ENCODE measurements around the gene SHBG. TPM values are rescaled to one million over a fixed set of nuclear protein-coding genes. Genes with fewer than 3 reads are reported as not detected.

The SHBG gene
- total RNA-seq, 1 experiment from 2014 or later, result not detected

- BruUV-seq (replicated peaks), result no TSS peak
- DNase-seq (ENCODE audit: low spot score), result no peak
- CTCF ChIA-PET, result no interaction called here
- no peaks in the 10 kb centered on the region for H3K9me3 ChIP-seq (ENCODE audit: low read depth, low read length, poor library complexity, severe bottlenecking)
- TF ChIP-seq CTCF (conservative IDR thresholded peaks at IDR 0.05; ENCODE audit: low read depth, low read length), result no peak
- no peak for TF ChIP-seq EZH2 (IDR thresholded peaks at IDR 0.05; ENCODE audit: borderline replicate concordance, low read depth, low read length, poor library complexity, severe bottlenecking)
- POLR2A ChIA-PET (ENCODE audit: low non-redundant PET), result no interaction called here
- H3K4me1 ChIP-seq (ENCODE audit: insufficient read depth, low read length, poor library complexity, severe bottlenecking), result no peaks in the 10 kb centered on the region
- peaks cover 14% of the 10 kb centered on the region for H3K27me3 ChIP-seq (replicated peaks; ENCODE audit: insufficient read depth, low read depth, low read length, poor library complexity)
- intact Hi-C loops (cut with micrococcal nuclease; ENCODE audit: unreplicated experiment), result no loop called here
- no peak overlapping the region for H3K27ac ChIP-seq (ENCODE audit: low read depth, low read length, poor library complexity, severe bottlenecking)
- no peaks in the 10 kb centered on the region for H3K36me3 ChIP-seq (ENCODE audit: insufficient read depth, low read length, poor library complexity, severe bottlenecking)
- H3K4me3 ChIP-seq (ENCODE audit: low read depth, low read length, poor library complexity, severe bottlenecking), result no peak overlapping the region
These were observed 25.6 kb downstream of the SHBG start for GRCh38 chr17:7655541-7655840.

- intact Hi-C loops (cut with micrococcal nuclease; ENCODE audit: unreplicated experiment), result no loop called here
These were observed 27.1 kb downstream of the SHBG start for GRCh38 chr17:7656958-7657609.

GRCh38 chr17:7667656-7668406, 37.9 kb downstream of the SHBG start:
- BruUV-seq (replicated peaks), result no TSS peak
- no peak overlapping the region for H3K27ac ChIP-seq (ENCODE audit: low read depth, low read length, poor library complexity, severe bottlenecking)
- no peaks in the 10 kb centered on the region for H3K9me3 ChIP-seq (ENCODE audit: low read depth, low read length, poor library complexity, severe bottlenecking)
- H3K4me1 ChIP-seq (ENCODE audit: insufficient read depth, low read length, poor library complexity, severe bottlenecking), result no peaks in the 10 kb centered on the region
- no peak for DNase-seq (ENCODE audit: low spot score)
- H3K36me3 ChIP-seq (ENCODE audit: insufficient read depth, low read length, poor library complexity, severe bottlenecking), result peaks cover 45% of the 10 kb centered on the region
- intact Hi-C loops (cut with micrococcal nuclease; ENCODE audit: unreplicated experiment), result no loop called here
- TF ChIP-seq CTCF (conservative IDR thresholded peaks at IDR 0.05; ENCODE audit: low read depth, low read length) (no peak), EZH2 (IDR thresholded peaks at IDR 0.05; ENCODE audit: borderline replicate concordance, low read depth, low read length, poor library complexity, severe bottlenecking) (no peak)
- H3K27me3 ChIP-seq (replicated peaks; ENCODE audit: insufficient read depth, low read depth, low read length, poor library complexity), result no peaks in the 10 kb centered on the region
- CTCF ChIA-PET, result no interaction called here
- H3K4me3 ChIP-seq (ENCODE audit: low read depth, low read length, poor library complexity, severe bottlenecking), result no peak overlapping the region
- POLR2A ChIA-PET (ENCODE audit: low non-redundant PET), result interaction anchor here (0.7 kb wide), 1 partner anchor 17 kb away, joined by 10 read pairs; the partner anchor contains the start of gene ATP1B2

More at GRCh38 chr17:7656958-7657609, 27.1 kb downstream of the SHBG start:
- Histone ChIP-seq H3K4me1 (ENCODE audit: insufficient read depth, low read length, poor library complexity, severe bottlenecking) (no peaks in the 10 kb centered on the region), H3K27me3 (replicated peaks; ENCODE audit: insufficient read depth, low read depth, low read length, poor library complexity) (peaks cover 7% of the 10 kb centered on the region), H3K9me3 (ENCODE audit: low read depth, low read length, poor library complexity, severe bottlenecking) (no peaks in the 10 kb centered on the region), H3K4me3 (ENCODE audit: low read depth, low read length, poor library complexity, severe bottlenecking) (no peak overlapping the region), H3K27ac (ENCODE audit: low read depth, low read length, poor library complexity, severe bottlenecking) (no peak overlapping the region), H3K36me3 (ENCODE audit: insufficient read depth, low read length, poor library complexity, severe bottlenecking) (no peaks in the 10 kb centered on the region)
- no TSS peak for BruUV-seq (replicated peaks)
- ChIA-PET CTCF (interaction anchor here (1.4 kb wide), 1 partner anchor 332 kb away, joined by 3 read pairs; no protein-coding TSS in a partner anchor), POLR2A (ENCODE audit: low non-redundant PET) (no interaction called here)
- no peak for DNase-seq (ENCODE audit: low spot score)
- TF ChIP-seq CTCF (conservative IDR thresholded peaks at IDR 0.05; ENCODE audit: low read depth, low read length), result no peak
- no peak for TF ChIP-seq EZH2 (IDR thresholded peaks at IDR 0.05; ENCODE audit: borderline replicate concordance, low read depth, low read length, poor library complexity, severe bottlenecking)

Data from A673 (cell line).